GM18858 (cell line): ENCODE results near the gene FANCM.

Experiments
- ATAC-seq: cut with Tn5 transposase; IDR thresholded peaks from one replicate; pipeline ENCODE4 v1.9.1; 2021; ENCODE audit not compliant: unreplicated experiment

Gene FANCM

DNA sequence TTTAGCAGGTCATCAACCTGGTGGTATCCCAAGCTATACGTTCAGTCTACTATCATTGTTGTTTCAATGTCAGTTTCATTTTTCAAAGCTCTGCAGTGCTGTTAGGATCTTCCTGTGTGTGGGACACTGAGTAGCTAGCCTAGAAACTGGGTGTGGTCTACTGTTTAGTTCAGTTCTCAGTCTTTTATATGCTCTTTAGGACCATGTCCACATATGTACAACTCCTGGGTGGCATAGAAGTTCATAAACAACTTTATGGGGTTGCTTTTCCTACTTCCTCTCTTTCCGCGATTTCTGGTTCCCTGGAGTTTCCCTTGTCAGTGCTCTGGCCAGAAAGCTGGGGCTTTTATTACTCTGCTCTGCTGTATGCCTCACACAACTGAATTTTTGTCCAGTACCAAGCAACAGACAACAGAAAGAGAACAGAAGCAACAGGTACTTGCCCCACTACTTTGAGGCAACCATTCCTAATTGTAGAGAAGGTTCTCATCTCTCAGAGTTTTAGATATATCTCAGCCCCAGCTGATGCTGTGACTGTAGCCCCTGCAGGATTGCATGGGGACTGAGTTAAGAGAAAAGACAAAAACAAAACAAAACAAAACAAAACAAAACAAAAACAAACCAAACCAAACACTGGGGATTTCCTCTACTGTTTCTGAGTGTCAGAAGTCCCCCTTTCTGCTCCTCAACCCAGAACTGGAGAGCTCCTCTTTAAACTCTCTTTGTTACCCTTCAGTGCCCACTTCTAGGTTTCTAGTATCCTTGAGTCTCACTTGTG is 86.9 kb downstream of the FANCM start:
- ATAC-seq: no peak

DNA sequence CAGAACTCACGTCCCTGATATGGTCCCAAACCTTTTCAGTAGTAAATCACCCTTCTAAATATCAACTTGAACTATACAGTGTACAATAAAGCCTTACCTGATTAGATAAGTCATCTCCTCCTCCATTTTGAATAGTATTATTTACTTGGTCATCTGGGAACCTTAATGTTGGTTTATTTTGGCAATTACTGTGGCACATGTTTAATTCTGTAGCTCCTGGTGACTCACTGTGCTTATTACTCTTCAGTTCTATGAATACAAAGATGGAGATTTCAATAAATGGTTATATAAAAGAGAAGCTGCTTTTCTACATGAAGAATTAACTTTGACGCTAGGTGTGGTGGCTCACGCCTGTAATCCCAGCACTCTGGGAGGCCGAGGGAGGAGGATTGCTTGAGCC is 91.8 kb downstream of the FANCM start:
- ATAC-seq: no peak

DNA sequence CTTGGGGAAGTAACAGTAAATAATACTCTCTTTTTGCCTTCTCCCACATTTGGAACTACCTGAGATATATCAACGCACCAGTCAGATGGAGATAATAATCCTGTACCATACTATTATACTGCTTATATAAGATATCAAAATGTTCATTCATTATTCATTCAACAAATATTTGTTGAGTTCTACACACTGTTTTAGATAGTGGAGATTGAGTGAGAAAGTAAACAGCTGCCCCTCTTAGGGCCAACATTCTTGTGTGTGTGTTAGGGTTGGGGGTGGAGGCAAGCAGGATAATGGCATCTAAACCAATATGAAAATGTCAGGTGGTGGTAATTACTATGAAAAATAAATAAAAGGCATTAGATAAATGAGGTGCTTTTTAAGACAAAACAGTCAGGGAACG is 103.3 kb downstream of the FANCM start:
- no peak for ATAC-seq

DNA sequence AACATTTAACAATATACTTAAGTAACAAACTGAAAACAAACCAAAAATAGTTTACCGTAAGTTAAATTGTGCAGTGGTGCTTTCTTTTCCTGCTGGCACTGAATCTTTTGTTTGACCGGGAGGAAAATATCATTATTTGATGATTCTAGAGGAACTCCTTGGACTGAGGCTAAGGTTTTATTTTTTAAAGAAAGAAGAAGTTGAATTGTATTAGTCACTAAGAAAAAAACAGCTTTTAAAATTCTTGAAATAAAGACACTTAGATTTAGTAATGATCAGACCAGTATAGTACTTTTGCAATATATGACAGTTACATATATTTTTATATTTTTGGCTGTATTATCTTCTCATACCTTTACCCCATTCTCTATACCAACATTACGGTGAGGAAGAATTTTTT is 107.0 kb downstream of the FANCM start:
- no peak for ATAC-seq

DNA sequence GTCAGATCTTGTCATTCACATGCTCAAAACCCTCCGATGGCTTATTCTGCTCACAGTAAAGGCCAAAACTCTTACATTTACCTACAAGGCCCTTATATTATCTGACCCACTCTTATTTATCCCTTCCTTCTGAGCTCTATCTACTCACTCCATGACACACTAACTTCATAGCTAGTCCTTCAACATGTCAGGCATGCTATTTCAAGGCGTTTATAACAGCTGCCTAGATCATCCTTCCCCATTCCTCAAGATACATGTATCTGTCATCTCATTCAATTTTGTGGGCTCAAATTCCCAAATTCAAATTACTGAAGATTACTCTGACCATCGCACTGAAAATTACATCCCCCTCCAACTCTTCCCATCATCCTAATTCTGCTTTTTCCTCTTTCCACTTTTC is 110.4 kb downstream of the FANCM start:
- ATAC-seq: no peak

DNA sequence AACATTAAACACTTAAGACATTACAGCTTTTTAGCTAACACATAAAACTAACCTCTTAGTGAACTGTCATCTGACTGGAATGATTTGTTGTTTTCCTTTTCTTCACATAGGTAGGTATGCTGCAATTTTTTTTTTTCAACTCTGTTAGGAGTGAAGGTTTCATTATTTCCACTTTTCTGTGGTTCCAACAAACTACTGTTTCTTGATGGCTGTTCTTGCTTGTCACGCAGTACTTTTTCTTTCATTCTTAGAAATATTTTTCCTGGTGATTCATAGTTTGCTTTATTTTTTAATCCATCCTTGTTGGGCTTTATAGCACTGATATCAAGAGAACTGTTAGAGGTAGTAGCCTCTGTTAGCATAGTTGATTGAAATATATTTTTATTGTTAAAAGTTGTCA is 111.0 kb downstream of the FANCM start:
- peak; percentile 45 for ATAC-seq

- ATAC-seq: no peak
These were observed 111.7 kb downstream of the FANCM start for GRCh38 chr14:45247427-45247826.

- peak; percentile 22 for ATAC-seq
These were observed 114.3 kb downstream of the FANCM start for GRCh38 chr14:45249856-45250575.
